KMS-11 (cell line): Measurements from ENCODE around the gene ULK4.

Experiments
- H2AFZ ChIP-seq: fragments of 200-600 bp; sonication (generic); 2 replicates; pipeline ENCODE4 v1.6.1; 2016; ENCODE audit warnings: antibody characterized with exemption, mixed run types, low read depth
- H3K27ac ChIP-seq: fragments of 200-600 bp; sonication (generic); 2 replicates; pipeline ENCODE4 v1.6.1; 2016; ENCODE audit warnings: mild to moderate bottlenecking, mixed run types
- H3K27me3 ChIP-seq: fragments of 200-600 bp; sonication (generic); 2 replicates; pipeline ENCODE4 v1.6.1; 2017; ENCODE audit warnings: mild to moderate bottlenecking, low read depth, mixed run types, moderate library complexity; ENCODE audit not compliant: insufficient read depth
- H3K36me3 ChIP-seq: fragments of 200-600 bp; sonication (generic); 2 replicates; pipeline ENCODE4 v1.6.1; 2017; ENCODE audit warnings: mild to moderate bottlenecking, mixed run types; ENCODE audit not compliant: insufficient read depth
- H3K4me1 ChIP-seq: fragments of 200-600 bp; sonication (generic); 2 replicates; pipeline ENCODE4 v1.6.1; 2016; ENCODE audit warnings: mild to moderate bottlenecking, low read depth, mixed run types; ENCODE audit not compliant: poor library complexity, severe bottlenecking
- H3K4me2 ChIP-seq: fragments of 200-600 bp; sonication (generic); 2 replicates; pipeline ENCODE4 v1.7.0; 2016; ENCODE audit warnings: mild to moderate bottlenecking, mixed run types
- H3K4me3 ChIP-seq: fragments of 200-600 bp; sonication (generic); IDR thresholded peaks from 2 replicates; pipeline ENCODE4 v1.6.1; 2017; ENCODE audit warnings: low read depth, low read length, mixed read lengths; ENCODE audit not compliant: insufficient read depth
- H3K79me2 ChIP-seq: fragments of 200-600 bp; sonication (generic); 2 replicates; pipeline ENCODE4 v1.6.1; 2016; ENCODE audit warnings: low read depth, mixed run types; ENCODE audit not compliant: insufficient read depth
- H3K9ac ChIP-seq: fragments of 200-600 bp; sonication (generic); 2 replicates; pipeline ENCODE4 v1.6.1; 2016; ENCODE audit warnings: mild to moderate bottlenecking, mixed run types
- H4K20me1 ChIP-seq: fragments of 200-600 bp; sonication (generic); 2 replicates; pipeline ENCODE4 v1.6.1; 2016; ENCODE audit warnings: mild to moderate bottlenecking, mixed run types; ENCODE audit not compliant: insufficient read depth
- TF ChIP-seq, protein P1 (sequence below): fragments of 200-600 bp; sonication (generic); conservative IDR thresholded peaks from 2 replicates; pipeline ENCODE4 v1.6.1; 2017; ENCODE audit warnings: low read depth, mild to moderate bottlenecking, antibody characterized with exemption, low read length, moderate library complexity, mixed read lengths

Gene ULK4

DNA sequence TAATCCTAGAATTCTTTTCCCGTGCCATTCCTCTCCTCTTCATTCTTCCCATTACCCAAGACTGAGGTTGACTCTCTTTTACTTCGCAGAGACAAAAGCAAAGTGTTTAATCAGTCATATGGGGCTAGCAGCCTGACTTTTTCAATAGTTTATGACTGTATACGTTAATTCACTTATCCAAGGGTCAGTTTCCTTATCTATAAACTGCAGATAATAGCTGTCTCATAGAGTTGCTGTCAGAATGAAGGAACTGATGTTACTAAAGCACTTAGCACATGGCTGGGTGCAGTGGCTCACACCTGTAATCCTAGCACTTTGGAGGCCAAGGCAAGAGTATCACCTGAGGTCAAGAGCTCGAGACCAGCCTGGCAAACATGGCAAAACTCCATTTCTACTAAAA is 43.5 kb upstream of the ULK4 start:
- no peak overlapping the region for H3K4me2 ChIP-seq
- no peaks in the 10 kb centered on the region for H3K4me1 ChIP-seq
- H3K27me3 ChIP-seq = no peaks in the 10 kb centered on the region
- H3K36me3 ChIP-seq = no peaks in the 10 kb centered on the region
- H3K27ac ChIP-seq = no peak overlapping the region
- no peak overlapping the region for H2AFZ ChIP-seq
- H3K4me3 ChIP-seq = no peak overlapping the region
- no peak overlapping the region for H3K9ac ChIP-seq
- TF ChIP-seq, protein P1, sequence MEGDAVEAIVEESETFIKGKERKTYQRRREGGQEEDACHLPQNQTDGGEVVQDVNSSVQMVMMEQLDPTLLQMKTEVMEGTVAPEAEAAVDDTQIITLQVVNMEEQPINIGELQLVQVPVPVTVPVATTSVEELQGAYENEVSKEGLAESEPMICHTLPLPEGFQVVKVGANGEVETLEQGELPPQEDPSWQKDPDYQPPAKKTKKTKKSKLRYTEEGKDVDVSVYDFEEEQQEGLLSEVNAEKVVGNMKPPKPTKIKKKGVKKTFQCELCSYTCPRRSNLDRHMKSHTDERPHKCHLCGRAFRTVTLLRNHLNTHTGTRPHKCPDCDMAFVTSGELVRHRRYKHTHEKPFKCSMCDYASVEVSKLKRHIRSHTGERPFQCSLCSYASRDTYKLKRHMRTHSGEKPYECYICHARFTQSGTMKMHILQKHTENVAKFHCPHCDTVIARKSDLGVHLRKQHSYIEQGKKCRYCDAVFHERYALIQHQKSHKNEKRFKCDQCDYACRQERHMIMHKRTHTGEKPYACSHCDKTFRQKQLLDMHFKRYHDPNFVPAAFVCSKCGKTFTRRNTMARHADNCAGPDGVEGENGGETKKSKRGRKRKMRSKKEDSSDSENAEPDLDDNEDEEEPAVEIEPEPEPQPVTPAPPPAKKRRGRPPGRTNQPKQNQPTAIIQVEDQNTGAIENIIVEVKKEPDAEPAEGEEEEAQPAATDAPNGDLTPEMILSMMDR = no peak
- no peaks in the 10 kb centered on the region for H3K79me2 ChIP-seq
- no peaks in the 10 kb centered on the region for H4K20me1 ChIP-seq

DNA sequence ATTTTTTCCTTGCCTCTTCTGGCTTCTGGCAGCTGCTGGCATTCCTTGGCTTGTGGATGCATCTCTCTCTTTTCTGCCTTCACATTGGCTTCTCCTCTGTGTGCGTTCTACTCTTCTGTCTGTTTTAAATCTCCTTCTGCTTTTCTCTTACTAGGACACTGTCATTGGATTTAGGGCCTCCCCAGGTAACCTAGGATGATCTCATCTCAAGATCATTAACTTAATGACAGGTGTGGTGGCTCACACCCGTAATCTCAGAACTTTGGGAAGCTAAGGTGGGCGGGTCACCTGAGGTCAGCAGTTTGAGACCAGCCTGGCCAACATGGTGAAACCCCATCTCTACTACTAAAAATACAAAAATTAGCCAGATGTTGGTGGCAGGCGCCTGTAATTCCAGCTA is 40.9 kb upstream of the ULK4 start:
- TF ChIP-seq, protein P1 = no peak
- H3K4me3 ChIP-seq = no peak overlapping the region
- H3K79me2 ChIP-seq = no peaks in the 10 kb centered on the region
- no peak overlapping the region for H2AFZ ChIP-seq
- H3K4me1 ChIP-seq = no peaks in the 10 kb centered on the region
- no peak overlapping the region for H3K27ac ChIP-seq
- H4K20me1 ChIP-seq = no peaks in the 10 kb centered on the region
- no peak overlapping the region for H3K9ac ChIP-seq
- no peaks in the 10 kb centered on the region for H3K27me3 ChIP-seq
- H3K4me2 ChIP-seq = no peak overlapping the region
- no peaks in the 10 kb centered on the region for H3K36me3 ChIP-seq

DNA sequence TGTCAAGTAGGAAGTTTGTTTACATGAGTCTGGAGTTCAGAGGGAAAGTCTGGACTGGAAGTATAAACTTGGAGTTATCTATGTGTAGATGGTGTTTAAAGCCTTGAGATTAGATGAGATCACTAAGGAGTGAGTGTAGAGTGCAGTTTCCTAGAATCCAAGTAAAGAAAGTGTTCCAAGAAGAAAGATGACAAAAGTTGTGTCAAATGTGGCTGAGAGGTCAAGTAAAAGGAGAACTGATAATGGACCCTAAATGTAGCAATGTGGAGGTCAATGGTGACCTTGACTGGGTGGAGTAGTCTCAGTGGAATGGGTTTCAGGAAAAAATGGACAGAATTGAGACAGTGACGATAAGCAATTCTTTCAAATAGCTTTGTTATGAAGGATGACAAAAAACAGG is 39.9 kb upstream of the ULK4 start:
- no peak overlapping the region for H3K4me2 ChIP-seq
- H3K4me3 ChIP-seq = no peak overlapping the region
- no peak overlapping the region for H3K27ac ChIP-seq
- H3K4me1 ChIP-seq = no peaks in the 10 kb centered on the region
- no peaks in the 10 kb centered on the region for H3K36me3 ChIP-seq
- H4K20me1 ChIP-seq = no peaks in the 10 kb centered on the region
- no peaks in the 10 kb centered on the region for H3K79me2 ChIP-seq
- H3K27me3 ChIP-seq = no peaks in the 10 kb centered on the region
- H3K9ac ChIP-seq = no peak overlapping the region
- TF ChIP-seq, protein P1 = no peak
- H2AFZ ChIP-seq = no peak overlapping the region

DNA sequence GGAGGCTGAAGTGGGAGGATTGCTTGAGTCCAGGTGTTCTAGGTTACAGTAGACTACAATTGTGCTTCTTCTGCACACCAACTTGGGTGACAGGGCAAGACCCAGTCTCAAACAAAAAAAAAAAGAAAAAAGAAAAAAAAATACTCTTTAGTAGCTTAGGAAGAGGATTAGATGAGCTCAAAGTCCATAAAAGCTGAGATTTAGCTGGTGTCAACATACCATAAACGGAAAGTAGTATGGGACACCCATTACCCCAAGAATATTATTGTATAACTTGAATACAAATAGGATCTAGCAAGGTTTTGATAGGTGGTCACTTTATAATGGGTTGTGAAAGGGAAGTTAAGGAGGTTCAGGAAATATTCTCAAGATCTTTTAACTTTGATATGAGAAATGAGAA is 38.0 kb upstream of the ULK4 start:
- no peak overlapping the region for H2AFZ ChIP-seq
- H3K9ac ChIP-seq = no peak overlapping the region
- TF ChIP-seq, protein P1 = no peak
- H3K79me2 ChIP-seq = no peaks in the 10 kb centered on the region
- no peaks in the 10 kb centered on the region for H3K27me3 ChIP-seq
- H3K4me2 ChIP-seq = no peak overlapping the region
- H3K27ac ChIP-seq = no peak overlapping the region
- no peaks in the 10 kb centered on the region for H3K4me1 ChIP-seq
- H3K4me3 ChIP-seq = no peak overlapping the region
- no peaks in the 10 kb centered on the region for H4K20me1 ChIP-seq
- no peaks in the 10 kb centered on the region for H3K36me3 ChIP-seq
